M059J (cell line): ENCODE results near the gene SMIM3. TPM values are rescaled to one million over a fixed set of nuclear protein-coding genes. Genes with fewer than 3 reads are reported as not detected.
A peak's percentile ranks its signal among the peaks of the same experiment; 100 is the strongest.
"Not testable (repeated sequence)": the region's sequence is repeated elsewhere in the genome, so short reads cannot be mapped to it uniquely, and the experiment has no call there.

ENCODE experiments used
- DNase-seq: peaks from one replicate; pipeline ENCODE4 v3.0.0-alpha.2; 2012; ENCODE audit warnings: low read depth
- total RNA-seq: library from RNA; depleted of rRNA; stranded (reverse); fragments of >200 nt; shearing (Covaris generic); gene quantifications from 2 replicates; pipeline ENCODE4 v1.2.3, GENCODE V29; 2014; rRNA removed

SMIM3 gene, protein sequence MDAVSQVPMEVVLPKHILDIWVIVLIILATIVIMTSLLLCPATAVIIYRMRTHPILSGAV
- 73.1 and 92.7 TPM in 2 replicates for total RNA-seq

DNA sequence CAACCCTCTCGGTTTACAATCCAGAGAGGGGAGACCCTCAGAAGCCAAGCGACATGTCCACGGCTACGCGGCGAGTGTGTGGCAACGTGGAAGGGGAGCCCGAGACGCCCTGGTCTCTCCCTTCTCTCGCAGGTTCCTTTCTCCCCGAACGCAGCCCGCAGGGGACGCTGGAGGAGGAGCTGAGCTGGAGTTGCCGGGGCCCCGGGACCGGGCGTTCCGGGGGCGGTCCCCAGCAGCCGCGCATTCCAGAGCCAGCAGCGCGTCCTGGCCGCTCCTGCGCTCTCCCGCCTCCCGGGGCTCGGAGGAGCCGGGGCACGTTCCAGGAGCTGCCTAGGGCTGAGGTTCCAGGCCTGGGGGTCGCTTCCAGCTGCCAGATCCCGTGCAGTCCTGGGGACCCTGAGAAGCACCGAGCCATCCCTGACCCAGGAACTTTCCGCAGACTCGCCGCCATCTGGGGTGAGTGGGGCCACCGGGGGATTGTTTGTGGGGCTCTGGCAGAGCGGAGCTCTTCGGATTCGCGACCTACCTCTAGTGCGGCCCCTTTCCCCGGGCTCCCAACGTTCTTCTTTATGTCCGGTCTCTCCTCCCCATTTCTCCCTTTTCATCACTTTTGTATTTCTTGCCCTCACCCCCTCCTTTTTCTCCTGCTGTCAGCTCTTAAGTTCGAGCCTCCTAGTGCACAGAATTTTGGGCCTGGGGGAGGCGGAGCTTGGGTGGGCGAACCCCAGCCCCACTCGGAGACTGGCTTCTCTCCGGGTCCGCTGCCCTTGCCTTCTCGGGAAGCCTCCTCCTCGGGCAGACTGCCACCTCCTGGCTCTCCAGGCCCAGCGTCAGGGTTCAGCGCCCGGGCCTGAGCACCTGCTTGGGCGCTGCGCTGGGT lies at the start of gene SMIM3:
SMIM3 (plus strand) TSS at position 241 of the 880 bp plus-strand sequence. CDS start 16,684 bp downstream, outside the sequence.
- DNase-seq = peak; percentile 79

DNA sequence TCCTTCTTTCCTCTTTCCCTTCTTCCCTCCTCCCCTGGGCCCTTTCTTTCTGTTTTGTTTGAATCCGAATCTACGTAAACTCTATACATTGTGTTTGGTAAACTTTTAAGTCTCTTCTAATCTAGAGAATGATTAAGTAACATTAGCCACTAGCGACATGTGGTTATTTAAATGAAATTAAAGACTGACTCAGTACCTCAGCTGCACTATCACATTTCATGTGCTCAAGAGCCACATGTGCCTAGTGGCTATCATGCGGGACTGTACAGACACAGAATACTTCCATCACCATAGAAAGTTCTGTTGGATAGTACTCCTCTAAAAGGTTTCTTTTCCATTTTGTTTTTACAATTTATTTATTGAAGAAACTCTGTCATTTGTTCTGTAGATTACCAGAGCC lies 48.7 kb upstream of the SMIM3 start:
- no peak for DNase-seq

DNA sequence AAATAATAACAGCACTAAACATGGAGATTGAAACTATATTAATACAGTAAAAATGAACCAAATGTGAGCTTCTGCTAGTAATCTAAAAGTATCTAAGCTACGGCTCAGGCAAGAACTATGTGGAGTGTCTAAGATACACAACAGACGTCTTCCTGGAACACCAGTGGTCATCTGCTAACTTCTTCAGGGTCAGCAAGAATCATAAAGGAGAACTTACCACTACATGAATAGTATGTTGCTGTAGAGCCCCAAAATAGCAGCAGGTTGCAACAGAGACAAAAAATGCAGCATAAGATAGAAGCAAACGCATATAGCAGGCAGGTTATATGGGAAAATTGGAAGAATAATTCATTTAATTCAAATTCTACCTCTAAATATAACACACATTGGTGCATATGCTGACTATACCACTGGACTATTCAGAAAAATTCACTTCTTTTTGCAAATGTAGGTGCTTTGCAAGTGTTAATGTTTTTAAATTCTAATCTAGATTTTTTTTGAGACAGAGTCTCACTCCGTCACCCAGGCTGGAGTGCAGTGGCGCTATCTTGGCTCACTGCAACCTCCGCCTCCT lies 46.8 kb upstream of the SMIM3 start:
- DNase-seq = no peak

DNA sequence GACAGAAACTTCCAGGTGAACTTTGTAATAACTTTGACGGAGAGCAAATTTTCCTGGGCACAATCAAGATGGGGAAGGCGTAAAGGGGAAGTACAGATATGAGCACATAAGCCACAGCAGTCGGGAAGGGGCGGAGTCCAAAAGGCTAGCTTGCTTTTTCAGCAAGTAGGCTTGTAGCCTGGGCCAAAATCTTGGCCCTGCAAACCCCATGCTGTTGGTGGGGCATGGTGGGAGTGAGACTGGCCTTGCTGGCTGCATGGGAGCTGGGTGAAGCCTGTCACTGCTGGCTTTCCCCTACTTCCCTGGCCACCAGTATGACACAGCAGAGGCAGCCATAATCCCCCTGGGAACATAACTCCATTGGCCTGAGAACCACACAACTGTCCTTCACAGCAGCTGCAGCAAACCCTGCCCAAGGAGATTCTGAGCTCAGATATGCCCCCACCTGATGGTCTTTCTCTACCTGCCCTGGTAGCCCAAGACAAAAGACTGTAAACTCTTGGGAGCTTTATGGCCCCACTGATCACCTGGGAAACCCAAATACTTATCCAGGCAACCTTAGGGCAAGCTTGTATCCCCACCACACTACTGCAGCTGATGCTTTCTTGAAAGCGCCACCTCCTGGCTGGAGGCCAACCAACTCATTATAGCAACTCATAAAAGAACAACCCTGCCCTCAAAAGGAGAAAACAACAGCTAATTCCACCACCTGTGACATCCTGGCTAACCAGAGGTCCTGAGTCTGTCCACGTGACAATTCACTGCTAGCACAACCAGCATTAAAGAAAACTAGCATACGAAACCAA lies 43.8 kb upstream of the SMIM3 start:
- no peak for DNase-seq

DNA sequence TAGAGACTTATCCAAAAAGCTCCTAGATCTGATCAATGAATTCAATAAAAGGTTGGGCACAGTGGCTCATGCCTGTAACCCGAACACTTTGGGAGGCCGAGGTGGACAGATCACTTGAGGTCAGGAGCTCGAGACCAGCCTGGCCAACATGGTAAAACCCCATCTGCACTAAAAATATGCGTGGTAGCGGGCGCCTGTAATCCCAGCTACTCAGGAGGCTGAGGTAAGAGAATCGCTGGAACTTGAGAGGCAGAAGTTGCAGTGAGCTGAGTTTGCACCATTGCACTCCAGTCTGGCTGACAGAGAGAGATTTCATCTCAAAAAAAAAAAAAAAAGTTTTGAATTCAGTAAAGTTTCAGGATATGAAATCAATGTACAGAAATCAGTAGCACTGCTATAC lies 39.7 kb upstream of the SMIM3 start:
- no peak for DNase-seq

DNA sequence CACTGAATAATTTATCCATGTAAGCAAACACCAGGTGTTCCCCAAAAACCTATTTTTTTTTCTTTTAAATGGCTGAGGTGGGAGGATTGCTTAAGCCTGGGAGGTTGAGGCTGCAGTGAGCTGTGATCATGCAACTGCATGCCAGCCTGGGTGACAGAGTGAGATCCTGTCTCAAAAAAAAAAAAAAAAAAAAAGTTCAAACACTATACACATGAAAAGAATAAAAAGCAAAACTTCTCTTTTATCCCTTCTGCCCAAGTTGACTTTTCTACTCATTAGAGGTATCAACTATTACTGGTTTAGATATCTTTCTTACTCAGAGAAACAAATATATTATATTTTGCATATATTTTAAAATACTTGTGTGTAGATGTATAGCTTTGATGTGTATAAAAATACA lies 37.6 kb upstream of the SMIM3 start:
- DNase-seq = no peak

DNA sequence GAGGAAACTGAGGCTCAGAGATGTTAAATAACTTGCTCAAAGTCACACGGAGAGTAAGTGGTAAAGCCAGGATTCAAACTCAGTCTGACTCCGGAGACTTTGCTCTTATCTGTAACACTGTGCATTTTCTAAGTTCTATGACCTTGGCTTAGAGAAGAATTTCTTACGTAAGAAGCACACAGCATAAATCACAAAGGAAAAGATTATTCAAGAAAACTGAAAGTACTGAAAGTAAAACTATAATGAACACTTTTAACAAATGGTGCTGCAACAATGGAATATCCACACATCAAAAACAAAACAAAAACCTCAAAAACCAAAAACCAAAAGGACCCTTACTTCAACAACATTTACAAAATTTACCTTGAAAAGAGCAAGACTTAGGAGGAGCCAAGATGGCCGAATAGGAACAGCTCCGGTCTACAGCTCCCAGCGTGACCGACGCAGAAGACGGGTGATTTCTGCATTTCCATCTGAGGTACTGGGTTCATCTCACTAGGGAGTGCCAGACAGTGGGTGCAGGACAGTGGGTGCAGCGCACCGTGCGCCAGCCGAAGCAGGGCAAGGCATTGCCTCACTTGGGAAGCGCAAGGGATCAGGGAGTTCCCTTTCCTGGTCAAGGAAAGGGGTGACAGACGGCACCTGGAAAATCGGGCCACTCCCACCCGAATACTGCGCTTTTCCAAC lies 36.0 kb upstream of the SMIM3 start:
- DNase-seq = not testable (repeated sequence)

DNA sequence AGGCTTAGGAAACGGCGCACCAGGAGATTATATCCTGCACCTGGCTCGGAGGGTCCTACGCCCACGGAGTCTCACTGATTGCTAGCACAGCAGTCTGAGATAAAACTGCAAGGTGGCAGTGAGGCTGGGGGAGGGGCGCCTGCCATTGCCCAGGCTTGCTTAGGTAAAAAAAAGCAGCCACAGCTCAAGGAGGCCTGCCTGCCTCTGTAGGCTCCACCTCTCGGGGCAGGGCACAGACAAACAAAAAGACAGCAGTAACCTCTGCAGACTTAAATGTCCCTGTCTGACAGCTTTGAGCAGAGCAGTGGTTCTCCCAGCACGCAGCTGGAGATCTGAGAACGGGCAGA lies 35.4 kb upstream of the SMIM3 start:
- not testable (repeated sequence) for DNase-seq

DNA sequence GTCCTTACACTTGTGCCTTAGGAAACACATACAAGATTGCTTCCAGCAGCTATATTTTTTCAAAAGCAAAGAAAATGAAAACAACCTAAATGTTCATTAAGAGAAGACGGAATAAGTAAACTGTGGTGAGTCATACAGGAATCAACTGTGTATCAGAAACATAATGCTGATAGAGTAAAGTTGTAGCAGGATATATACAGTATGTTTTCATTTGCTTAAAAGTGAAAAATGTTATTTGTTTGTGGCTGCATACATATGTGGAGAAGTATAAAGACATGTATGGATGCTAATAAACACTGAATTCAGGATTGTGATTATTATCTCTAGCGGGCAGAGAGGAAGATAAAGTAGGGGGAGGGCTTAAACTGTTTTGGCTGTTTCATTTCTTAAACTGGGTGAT lies 28.1 kb upstream of the SMIM3 start:
- no peak for DNase-seq

DNA sequence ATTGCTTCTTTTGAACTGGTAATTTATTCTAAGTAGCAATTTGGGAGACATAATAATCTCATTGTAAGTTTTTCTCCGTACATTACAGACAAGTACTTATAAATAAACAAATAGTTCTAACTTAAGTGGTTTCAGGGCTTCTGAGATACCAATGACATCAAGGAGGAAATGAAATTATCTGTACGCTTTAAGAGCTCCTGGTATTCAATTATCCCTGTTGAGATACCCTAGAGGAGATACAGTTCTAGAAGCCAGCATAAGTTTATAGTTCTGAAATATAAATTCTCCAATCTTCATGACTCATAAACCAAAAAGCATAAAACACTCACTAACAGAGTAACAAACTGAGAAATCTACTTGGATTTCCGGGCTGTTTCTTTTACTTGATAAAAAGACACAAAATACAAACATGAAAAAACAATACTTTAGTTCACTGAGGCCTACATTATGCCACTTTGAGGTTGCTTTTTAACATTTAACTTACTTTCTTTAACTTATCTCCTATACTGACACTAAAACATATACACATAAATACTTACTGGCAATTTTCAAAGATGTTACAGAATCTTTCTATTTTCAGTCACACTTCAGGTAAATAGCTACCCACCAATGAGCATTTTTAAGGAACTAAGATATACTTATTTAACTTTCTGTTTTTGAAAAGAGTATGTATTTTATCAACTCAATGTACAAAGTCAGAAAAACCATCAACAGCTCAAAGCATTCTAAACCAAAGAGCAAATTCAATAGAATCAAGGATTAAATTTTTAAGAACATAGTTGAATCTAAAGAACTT lies 27.3 kb upstream of the SMIM3 start:
- no peak for DNase-seq

DNA sequence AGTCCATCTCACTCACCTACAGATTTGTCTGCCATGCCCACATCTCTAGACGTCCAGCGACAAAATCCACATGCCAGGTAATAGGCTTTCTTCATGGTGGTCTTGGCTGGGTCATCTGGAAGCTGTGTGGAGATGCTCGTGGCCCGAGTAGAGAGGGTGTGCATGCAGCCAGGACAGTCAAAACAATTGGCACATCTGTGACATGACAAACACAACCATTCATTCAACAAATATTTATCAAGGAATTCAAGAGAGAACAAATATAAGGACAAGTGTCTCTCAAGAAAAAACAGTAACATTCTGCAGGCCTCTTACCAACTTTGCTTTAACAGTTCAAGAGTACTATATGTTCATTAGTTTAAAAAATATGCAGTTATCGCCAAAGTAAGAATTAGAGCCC lies 25.1 kb upstream of the SMIM3 start:
- DNase-seq = no peak

DNA sequence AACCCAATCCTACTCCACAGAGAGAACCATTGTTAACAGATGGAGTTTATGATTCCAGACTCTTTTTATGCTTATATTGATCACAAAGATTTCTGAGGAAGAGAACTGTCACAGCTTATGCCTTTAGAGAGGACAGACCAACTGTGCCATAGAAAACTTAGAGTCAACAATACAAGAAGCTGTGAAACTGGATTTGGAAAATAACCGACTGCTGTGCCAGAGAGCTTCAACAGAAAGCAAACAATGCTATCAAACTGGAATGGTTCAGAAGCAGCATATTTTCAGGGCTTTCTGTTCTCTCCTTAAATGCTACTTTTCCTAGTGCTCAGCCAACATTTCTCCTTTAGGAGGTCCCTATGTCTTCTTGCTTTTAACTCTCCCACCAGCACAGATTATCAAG lies 24.7 kb upstream of the SMIM3 start:
- DNase-seq = no peak

DNA sequence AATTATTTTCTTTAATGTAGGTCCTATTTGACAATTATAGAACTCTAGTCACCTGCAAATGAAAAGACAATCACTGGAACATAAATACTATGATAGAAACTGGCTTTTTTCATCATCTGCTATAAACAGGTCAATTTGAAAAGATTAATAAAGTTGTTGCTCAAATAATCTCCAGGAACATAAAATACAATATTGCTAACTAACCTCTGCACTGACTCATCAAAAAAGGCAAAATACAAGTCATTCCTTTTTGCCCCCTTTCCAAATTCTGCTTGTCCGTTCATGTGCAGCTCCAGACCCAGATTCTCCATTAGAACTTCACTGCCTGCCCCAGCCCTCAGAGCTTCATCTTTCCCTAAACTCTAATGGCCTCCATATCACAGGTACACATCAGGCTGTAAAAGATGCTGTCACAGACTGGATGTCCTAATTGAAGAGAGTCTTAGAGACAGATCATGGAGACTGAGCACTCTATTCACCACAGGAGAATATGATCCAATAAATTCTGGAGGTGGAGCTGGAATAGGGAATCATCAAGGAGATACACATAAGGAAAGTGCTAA lies 21.4 kb upstream of the SMIM3 start:
- DNase-seq = no peak

DNA sequence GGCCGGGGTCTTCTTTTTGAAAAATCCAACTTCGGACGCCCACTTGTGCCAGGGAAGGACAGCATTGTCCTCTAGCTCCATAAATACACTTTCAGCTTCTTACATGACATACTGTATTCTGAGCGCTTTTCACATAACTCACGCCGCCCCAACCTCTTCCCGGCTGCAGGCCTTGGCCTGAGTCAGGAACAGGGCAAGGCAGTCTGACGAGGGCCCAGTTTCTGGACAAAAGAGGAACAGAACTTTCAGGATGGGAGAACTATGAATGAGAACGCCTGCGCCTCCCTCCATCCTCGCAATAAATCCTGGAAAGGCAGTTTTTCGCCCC lies 20.4 kb upstream of the SMIM3 start:
- no peak for DNase-seq

DNA sequence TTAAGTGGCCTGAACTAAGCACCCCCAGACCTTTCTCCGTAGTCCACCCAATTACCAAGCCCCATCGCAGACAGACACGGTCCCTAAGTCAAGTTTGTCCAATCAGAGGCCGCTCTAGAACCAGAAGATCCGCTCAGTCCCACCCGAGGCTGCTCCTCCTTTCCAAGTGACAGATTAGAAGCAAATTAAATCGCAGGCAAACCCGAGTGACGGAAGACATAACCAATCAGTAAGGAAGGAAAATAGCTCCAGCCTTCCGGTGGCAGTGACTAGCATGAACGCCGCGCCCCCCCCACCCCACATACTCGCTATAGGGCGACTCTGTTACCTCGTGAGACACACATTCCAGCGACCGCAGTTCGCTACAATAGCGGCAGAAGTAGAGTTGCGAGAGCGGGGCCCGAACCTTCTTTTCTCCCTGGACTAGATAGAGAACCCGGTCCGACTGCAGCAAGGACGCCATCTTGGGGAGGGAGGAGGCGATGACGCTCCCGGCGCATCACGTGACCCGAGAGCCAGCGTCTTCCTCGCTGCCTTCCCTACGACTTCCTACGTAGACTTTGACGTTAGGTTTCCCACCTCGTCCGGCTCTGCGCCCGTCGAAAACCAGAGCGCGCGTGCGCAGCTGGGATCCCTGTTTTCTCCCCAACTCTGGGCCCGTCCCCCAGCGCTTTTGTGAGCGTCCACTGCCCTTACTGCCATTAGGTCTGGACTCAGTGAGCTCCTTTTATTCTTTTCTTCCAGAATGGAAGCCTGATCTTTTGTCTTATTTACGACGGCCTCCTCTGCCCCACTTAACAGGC lies 19.8 kb upstream of the SMIM3 start, which contains the start of gene DCTN4:
DCTN4 (minus strand) TSS at position 487 of the 803 bp plus-strand sequence; CDS start at position 463, 24 bp downstream.
- peak; percentile 99 for DNase-seq

DNA sequence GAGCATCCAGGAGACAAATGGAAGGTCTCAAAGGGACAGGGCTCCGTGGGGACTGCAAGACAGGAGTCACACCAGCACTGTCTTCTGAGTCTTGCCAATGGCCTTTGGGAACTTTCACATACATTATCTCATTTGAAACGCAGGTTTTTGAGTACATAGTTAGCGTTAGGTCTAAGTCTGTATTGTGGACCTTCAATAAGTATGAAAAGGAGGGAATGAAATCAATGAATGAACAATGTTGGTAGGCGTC lies 19.3 kb upstream of the SMIM3 start:
- DNase-seq = no peak

DNA sequence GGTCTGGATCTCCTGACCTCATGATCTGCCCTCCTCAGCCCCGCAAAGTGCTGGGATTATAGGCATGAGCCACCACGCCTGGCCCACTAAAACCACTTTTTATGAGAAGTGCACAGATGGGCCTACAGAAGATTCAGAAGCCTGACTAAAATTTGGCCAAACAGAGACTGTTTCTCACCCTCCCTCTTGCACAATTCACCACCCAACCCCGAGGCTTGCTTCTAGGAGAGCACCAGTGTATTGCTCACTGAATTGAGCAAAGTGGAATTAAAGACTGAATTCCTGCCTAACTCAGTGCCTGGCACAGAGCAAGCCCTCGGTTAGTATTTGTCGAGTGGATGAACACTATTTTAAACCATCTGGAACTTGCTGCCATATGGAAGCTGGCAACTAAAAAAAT lies 16.3 kb upstream of the SMIM3 start:
- DNase-seq = no peak

DNA sequence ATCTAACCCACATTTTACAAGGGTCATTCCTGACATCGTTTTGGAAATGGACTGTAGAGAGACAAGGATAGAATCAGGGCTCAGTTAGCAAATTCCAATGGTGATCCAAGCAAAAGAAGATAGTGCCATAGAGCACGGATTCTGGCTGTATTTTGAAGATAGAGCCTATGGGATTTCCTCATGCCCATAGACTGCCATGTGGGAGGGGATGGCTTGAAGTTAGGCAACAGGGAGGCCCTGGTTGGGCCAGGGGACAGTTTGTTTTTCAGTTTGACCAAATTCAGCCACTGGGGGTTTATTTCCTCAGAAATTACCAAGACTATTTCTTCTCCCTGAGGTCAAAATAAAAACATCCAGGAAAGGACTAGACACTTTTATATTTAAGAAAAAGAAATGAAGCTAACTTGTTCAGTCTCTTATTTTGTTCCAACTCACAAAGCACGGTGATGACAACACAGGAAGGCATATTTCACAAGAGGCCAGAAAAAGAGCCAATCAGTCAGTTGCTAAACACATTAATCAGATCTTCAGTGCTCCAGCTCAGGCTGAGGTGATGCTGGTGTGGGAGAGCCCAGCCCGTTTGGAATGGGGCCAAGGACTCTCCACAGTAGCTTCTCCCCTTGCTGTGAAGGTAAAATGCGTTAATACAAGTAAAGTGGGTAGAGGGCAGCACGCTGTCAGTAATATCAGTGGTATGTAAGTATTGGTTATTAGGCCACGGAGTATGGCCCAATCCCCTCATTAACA lies 15.4 kb upstream of the SMIM3 start:
- peak; percentile 79 for DNase-seq

DNA sequence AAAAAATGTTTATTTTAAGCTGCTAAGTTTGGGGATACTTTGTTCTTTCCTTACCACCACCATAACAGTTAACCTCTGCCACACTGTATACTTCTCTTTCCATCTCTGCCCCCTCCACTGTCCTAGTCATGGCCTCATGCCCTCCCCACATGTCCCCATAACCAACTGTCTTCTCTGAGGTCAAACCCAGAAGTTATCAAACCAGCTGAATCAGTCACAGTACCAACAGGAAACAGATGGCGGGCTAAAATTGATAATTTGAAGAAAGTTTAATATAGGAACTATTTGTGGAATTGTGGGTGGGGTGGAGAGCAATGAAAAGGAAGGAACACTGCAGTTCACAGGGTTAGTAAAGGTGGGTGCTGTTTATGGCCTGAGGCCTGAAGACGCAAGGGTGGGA lies 14.0 kb upstream of the SMIM3 start:
- no peak for DNase-seq
